Measurements from ENCODE around the gene ARAP3.

The ARAP3 gene

GRCh38 chr5:141665995-141666940 lies 15.8 kb downstream of the ARAP3 start:
- Histone ChIP-seq H3K27me3 (ENCODE audit: control insufficient read depth in 1 of 2, insufficient read depth in 2 of 2, low read length in 2 of 2) (no peaks in the 10 kb centered on the region), H3K9ac (ENCODE audit: low read length) (no peak overlapping the region), H3K36me3 (ENCODE audit: insufficient read depth, low read length) (no peaks in the 10 kb centered on the region), H3K4me3 (ENCODE audit: low read depth in 1 of 2, low read length in 2 of 2) (no peak overlapping the region), H3K9me3 (ENCODE audit: low read length) (no peaks in the 10 kb centered on the region), H3K27ac (ENCODE audit: low read depth, low read length) (no peak overlapping the region), H3K4me1 (ENCODE audit: insufficient read depth, low read length) (no peaks in the 10 kb centered on the region)

- Histone ChIP-seq H3K4me1 (ENCODE audit: insufficient read depth, low read length) (no peaks in the 10 kb centered on the region), H3K9me3 (ENCODE audit: low read length) (no peaks in the 10 kb centered on the region), H3K4me3 (ENCODE audit: low read depth in 1 of 2, low read length in 2 of 2) (no peak overlapping the region), H3K9ac (ENCODE audit: low read length) (no peak overlapping the region), H3K27me3 (ENCODE audit: control insufficient read depth in 1 of 2, insufficient read depth in 2 of 2, low read length in 2 of 2) (no peaks in the 10 kb centered on the region), H3K36me3 (ENCODE audit: insufficient read depth, low read length) (no peaks in the 10 kb centered on the region), H3K27ac (ENCODE audit: low read depth, low read length) (no peak overlapping the region)
These were observed 17.1 kb downstream of the ARAP3 start for GRCh38 chr5:141664733-141665461.

GRCh38 chr5:141663506-141663905 lies 18.5 kb downstream of the ARAP3 start:
- no peak overlapping the region for H3K9ac ChIP-seq (ENCODE audit: low read length)
- no peaks in the 10 kb centered on the region for H3K9me3 ChIP-seq (ENCODE audit: low read length)
- H3K4me3 ChIP-seq (ENCODE audit: low read depth in 1 of 2, low read length in 2 of 2), result no peak overlapping the region
- no peaks in the 10 kb centered on the region for H3K27me3 ChIP-seq (ENCODE audit: control insufficient read depth in 1 of 2, insufficient read depth in 2 of 2, low read length in 2 of 2)
- no peak overlapping the region for H3K27ac ChIP-seq (ENCODE audit: low read depth, low read length)
- no peaks in the 10 kb centered on the region for H3K36me3 ChIP-seq (ENCODE audit: insufficient read depth, low read length)
- H3K4me1 ChIP-seq (ENCODE audit: insufficient read depth, low read length), result no peaks in the 10 kb centered on the region

GRCh38 chr5:141662028-141662427 lies 20.0 kb downstream of the ARAP3 start:
- Histone ChIP-seq H3K9ac (ENCODE audit: low read length) (no peak overlapping the region), H3K36me3 (ENCODE audit: insufficient read depth, low read length) (no peaks in the 10 kb centered on the region), H3K27me3 (ENCODE audit: control insufficient read depth in 1 of 2, insufficient read depth in 2 of 2, low read length in 2 of 2) (no peaks in the 10 kb centered on the region), H3K27ac (ENCODE audit: low read depth, low read length) (no peak overlapping the region), H3K4me3 (ENCODE audit: low read depth in 1 of 2, low read length in 2 of 2) (no peak overlapping the region), H3K4me1 (ENCODE audit: insufficient read depth, low read length) (no peaks in the 10 kb centered on the region), H3K9me3 (ENCODE audit: low read length) (no peaks in the 10 kb centered on the region)

GRCh38 chr5:141657937-141658545 lies 24.0 kb downstream of the ARAP3 start:
- Histone ChIP-seq H3K36me3 (ENCODE audit: insufficient read depth, low read length) (peaks cover 9% of the 10 kb centered on the region), H3K9me3 (ENCODE audit: low read length) (no peaks in the 10 kb centered on the region), H3K4me3 (ENCODE audit: low read depth in 1 of 2, low read length in 2 of 2) (no peak overlapping the region), H3K9ac (ENCODE audit: low read length) (no peak overlapping the region), H3K4me1 (ENCODE audit: insufficient read depth, low read length) (no peaks in the 10 kb centered on the region), H3K27ac (ENCODE audit: low read depth, low read length) (no peak overlapping the region), H3K27me3 (ENCODE audit: control insufficient read depth in 1 of 2, insufficient read depth in 2 of 2, low read length in 2 of 2) (no peaks in the 10 kb centered on the region)

GRCh38 chr5:141657404-141657803 lies 24.6 kb downstream of the ARAP3 start:
- Histone ChIP-seq H3K4me1 (ENCODE audit: insufficient read depth, low read length) (no peaks in the 10 kb centered on the region), H3K4me3 (ENCODE audit: low read depth in 1 of 2, low read length in 2 of 2) (no peak overlapping the region), H3K27me3 (ENCODE audit: control insufficient read depth in 1 of 2, insufficient read depth in 2 of 2, low read length in 2 of 2) (no peaks in the 10 kb centered on the region), H3K36me3 (ENCODE audit: insufficient read depth, low read length) (peaks cover 9% of the 10 kb centered on the region), H3K9me3 (ENCODE audit: low read length) (no peaks in the 10 kb centered on the region), H3K27ac (ENCODE audit: low read depth, low read length) (no peak overlapping the region), H3K9ac (ENCODE audit: low read length) (no peak overlapping the region)

GRCh38 chr5:141656396-141656795 lies 25.6 kb downstream of the ARAP3 start:
- Histone ChIP-seq H3K9me3 (ENCODE audit: low read length) (no peaks in the 10 kb centered on the region), H3K36me3 (ENCODE audit: insufficient read depth, low read length) (peaks cover 9% of the 10 kb centered on the region), H3K27me3 (ENCODE audit: control insufficient read depth in 1 of 2, insufficient read depth in 2 of 2, low read length in 2 of 2) (no peaks in the 10 kb centered on the region), H3K4me1 (ENCODE audit: insufficient read depth, low read length) (no peaks in the 10 kb centered on the region), H3K27ac (ENCODE audit: low read depth, low read length) (no peak overlapping the region), H3K9ac (ENCODE audit: low read length) (no peak overlapping the region), H3K4me3 (ENCODE audit: low read depth in 1 of 2, low read length in 2 of 2) (no peak overlapping the region)

- H3K9me3 ChIP-seq (ENCODE audit: low read length), result no peaks in the 10 kb centered on the region
- H3K27ac ChIP-seq (ENCODE audit: low read depth, low read length), result no peak overlapping the region
- peaks cover 8% of the 10 kb centered on the region for H3K4me1 ChIP-seq (ENCODE audit: insufficient read depth, low read length)
- peaks cover 9% of the 10 kb centered on the region for H3K36me3 ChIP-seq (ENCODE audit: insufficient read depth, low read length)
- no peak overlapping the region for H3K9ac ChIP-seq (ENCODE audit: low read length)
- no peak overlapping the region for H3K4me3 ChIP-seq (ENCODE audit: low read depth in 1 of 2, low read length in 2 of 2)
- H3K27me3 ChIP-seq (ENCODE audit: control insufficient read depth in 1 of 2, insufficient read depth in 2 of 2, low read length in 2 of 2), result no peaks in the 10 kb centered on the region
These were observed 27.0 kb downstream of the ARAP3 start for GRCh38 chr5:141655020-141655419.

- Histone ChIP-seq H3K36me3 (ENCODE audit: insufficient read depth, low read length) (peaks cover 9% of the 10 kb centered on the region), H3K27ac (ENCODE audit: low read depth, low read length) (no peak overlapping the region)
These were observed 27.7 kb downstream of the ARAP3 start for GRCh38 chr5:141654298-141654697.

GRCh38 chr5:141651728-141652105 lies 30.3 kb downstream of the ARAP3 start:
- H3K27ac ChIP-seq (ENCODE audit: low read depth, low read length), result no peak overlapping the region
- peaks cover 23% of the 10 kb centered on the region for H3K36me3 ChIP-seq (ENCODE audit: insufficient read depth, low read length)
- H3K4me3 ChIP-seq (ENCODE audit: low read depth in 1 of 2, low read length in 2 of 2), result peak overlapping the region; percentile 71 to 77
- no peak overlapping the region for H3K9ac ChIP-seq (ENCODE audit: low read length)
- H3K27me3 ChIP-seq (ENCODE audit: control insufficient read depth in 1 of 2, insufficient read depth in 2 of 2, low read length in 2 of 2), result no peaks in the 10 kb centered on the region
- no peaks in the 10 kb centered on the region for H3K9me3 ChIP-seq (ENCODE audit: low read length)
- peaks cover 12% of the 10 kb centered on the region for H3K4me1 ChIP-seq (ENCODE audit: insufficient read depth, low read length)

More at GRCh38 chr5:141654298-141654697, 27.7 kb downstream of the ARAP3 start:
- H3K4me1 ChIP-seq (ENCODE audit: insufficient read depth, low read length), result peaks cover 12% of the 10 kb centered on the region
- H3K27me3 ChIP-seq (ENCODE audit: control insufficient read depth in 1 of 2, insufficient read depth in 2 of 2, low read length in 2 of 2), result no peaks in the 10 kb centered on the region
- H3K9ac ChIP-seq (ENCODE audit: low read length), result no peak overlapping the region
- H3K9me3 ChIP-seq (ENCODE audit: low read length), result no peaks in the 10 kb centered on the region
- no peak overlapping the region for H3K4me3 ChIP-seq (ENCODE audit: low read depth in 1 of 2, low read length in 2 of 2)

All from muscle layer of colon (tissue), 2 donors.